HepG2 (cell line): ENCODE measurements around the gene CDHR5. TPM values are rescaled to one million over a fixed set of nuclear protein-coding genes. Genes with fewer than 3 reads are reported as not detected.

Source experiments
- HOXA3 ChIP-seq: sonication (generic); formaldehyde crosslinking; IDR thresholded peaks from 2 replicates; pipeline ENCODE4 v1.5.0; 2020; ENCODE audit warnings: missing genetic modification reagents
- JUNB ChIP-seq: sonication (generic); formaldehyde crosslinking; IDR thresholded peaks from 2 replicates; pipeline ENCODE4 v1.8.0; 2022; ENCODE audit warnings: missing genetic modification reagents, mild to moderate bottlenecking, borderline replicate concordance
- KDM2A ChIP-seq: sonication (generic); formaldehyde crosslinking; IDR thresholded peaks from 2 replicates; pipeline ENCODE4 v1.4.0; 2020; ENCODE audit warnings: low read depth, missing genetic modification reagents, borderline replicate concordance
- MAFK ChIP-seq, 2 experiments: IDR thresholded peaks in 1 of 2; conservative IDR thresholded peaks in 1 of 2; 2 replicates each; pipeline ENCODE4 v1.6.1; 2011; ENCODE audit warnings: improper control_type of control experiment in 2 of 2, low read length in 2 of 2
- MYC ChIP-seq: sonication (generic); formaldehyde crosslinking; IDR thresholded peaks from 2 replicates; pipeline ENCODE4 v1.9.0; 2021; ENCODE audit warnings: missing genetic modification reagents, borderline replicate concordance
- NCOA2 ChIP-seq: sonication (generic); formaldehyde crosslinking; IDR thresholded peaks from 2 replicates; pipeline ENCODE4 v1.8.0; 2022; ENCODE audit warnings: inconsistent platforms
- NFYB ChIP-seq: sonication (generic); formaldehyde crosslinking; IDR thresholded peaks from 2 replicates; pipeline ENCODE4 v1.4.0; 2020; ENCODE audit warnings: missing genetic modification reagents
- SP4 ChIP-seq: sonication (generic); formaldehyde crosslinking; IDR thresholded peaks from 2 replicates; pipeline ENCODE4 v1.8.1; 2023; ENCODE audit warnings: mild to moderate bottlenecking, missing genetic modification reagents
- THAP11 ChIP-seq: IDR thresholded peaks from 2 replicates; pipeline ENCODE4 v1.6.1; 2016; ENCODE audit warnings: missing biosample characterization, missing genetic modification reagents
- ZNF260 ChIP-seq: sonication (generic); formaldehyde crosslinking; IDR thresholded peaks from 2 replicates; pipeline ENCODE4 v1.4.0; 2020; ENCODE audit warnings: missing genetic modification reagents, low read depth, mild to moderate bottlenecking, borderline replicate concordance
- ZNF562 ChIP-seq: sonication (generic); formaldehyde crosslinking; IDR thresholded peaks from 2 replicates; pipeline ENCODE4 v1.8.0; 2022; ENCODE audit warnings: missing genetic modification reagents, borderline replicate concordance
- polyA plus RNA-seq, 8 experiments: library from polyadenylated mRNA; depleted of rRNA in 3 of 8; stranded (reverse) in 7 of 8; unstranded in 1 of 8; fragments of >200 nt; fragmentation: Illumina TruSeq in 4 of 8; extraction: Trizol in 4 of 8; gene quantifications; 2 replicates each; pipeline versions ENCODE4 v1.2.1 to v1.2.3, GENCODE V29; 2011 to 2016; ENCODE audit warnings: low read depth in 4 of 8, missing spikeins in 1 of 8, mixed read lengths in 1 of 8; ENCODE audit not compliant: insufficient read depth in 1 of 8
- total RNA-seq, 5 experiments: library from RNA; depleted of rRNA; stranded (reverse); fragments of >200 nt; fragmentation: Illumina TruSeq; extraction: Trizol; gene quantifications; 2 replicates each; pipeline ENCODE4 v1.2.3, GENCODE V29; 2016; ENCODE audit warnings: low read depth in 1 of 5
- TF ChIP-seq, protein P1 (sequence below): IDR thresholded peaks from 2 replicates; pipeline ENCODE4 v1.6.1; 2016; ENCODE audit warnings: missing biosample characterization, missing genetic modification reagents, low read depth
- TF ChIP-seq, protein P2 (sequence below): fragments of 450-650 bp; IDR thresholded peaks from 2 replicates; pipeline ENCODE4 v1.6.1; 2017
- TF ChIP-seq, protein P3 (sequence below): sonication (generic); formaldehyde crosslinking; IDR thresholded peaks from 2 replicates; pipeline ENCODE4 v1.4.0; 2020; ENCODE audit warnings: mild to moderate bottlenecking, missing genetic modification reagents
- TF ChIP-seq, protein P4 (sequence below): sonication (generic); formaldehyde crosslinking; IDR thresholded peaks from 2 replicates; pipeline ENCODE4 v1.4.0; 2020; ENCODE audit warnings: missing genetic modification reagents
- TF ChIP-seq, protein P5 (sequence below): sonication (generic); formaldehyde crosslinking; IDR thresholded peaks from 2 replicates; pipeline ENCODE4 v1.5.0; 2020; ENCODE audit warnings: mild to moderate bottlenecking, missing genetic modification reagents
- TF ChIP-seq, protein P6 (sequence below): sonication (generic); formaldehyde crosslinking; IDR thresholded peaks from 2 replicates; pipeline ENCODE4 v1.4.0; 2020; ENCODE audit warnings: missing genetic modification reagents

CDHR5 gene
- total and polyA plus RNA-seq, 2 of the 13 experiments (the other 11 are each of a cell fraction or from before 2014, with no cell fraction given): 0.46 to 0.71 TPM

DNA sequence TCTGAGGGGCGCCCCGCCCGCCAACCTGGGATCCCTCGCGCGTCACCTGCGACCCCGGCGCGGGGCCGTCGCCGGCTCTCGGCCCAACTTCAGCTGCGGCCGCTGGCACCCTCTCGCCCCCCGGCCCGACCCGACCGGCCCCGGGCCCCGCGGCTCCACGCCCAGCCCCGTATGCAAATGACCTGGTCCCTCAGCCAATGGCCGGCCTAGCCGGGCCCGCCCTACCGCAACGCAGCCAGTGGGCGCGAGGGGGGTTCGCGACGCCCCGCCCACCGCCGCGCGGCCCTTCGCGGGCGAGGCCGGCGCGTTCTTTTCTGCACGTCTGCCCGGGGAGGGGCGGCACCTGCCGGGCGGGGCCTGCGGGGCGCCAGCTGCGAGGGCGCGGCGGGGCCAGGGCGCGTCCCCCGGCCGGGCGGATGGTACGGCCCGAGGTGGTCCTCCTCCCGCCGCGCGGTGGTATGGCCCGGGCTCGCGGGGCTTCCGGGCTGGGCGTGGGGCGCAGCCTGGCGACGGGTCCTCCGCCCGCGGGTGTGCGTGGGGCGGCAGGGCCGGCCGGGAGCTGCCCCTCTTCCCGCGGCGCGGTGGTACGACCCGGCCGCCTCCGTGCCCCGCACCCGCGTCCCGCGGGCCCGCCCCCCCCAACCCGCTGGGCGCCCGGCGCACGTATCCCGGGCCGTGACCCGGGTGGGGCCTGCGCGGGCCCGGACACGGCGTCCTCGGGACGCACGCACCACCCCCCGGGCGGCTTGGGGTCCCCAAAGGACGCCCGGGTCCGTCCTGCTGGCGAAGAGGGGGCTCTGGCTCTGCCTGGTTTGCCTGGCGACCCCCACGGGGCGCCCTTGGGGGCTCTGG lies 56.2 kb downstream of the CDHR5 start (continued):
- TF ChIP-seq KDM2A (CRISPR knock-in tag) (no peak), MAFK (conservative IDR thresholded peaks at IDR 0.05 in 1 of 2, IDR thresholded peaks at IDR 0.05 in 1 of 2; ENCODE audit: low read length in 2 of 2) (no peak), ZNF562 (CRISPR knock-in tag) (no peak), NFYB (CRISPR knock-in tag) (peak; percentile 80), ZNF260 (CRISPR knock-in tag) (no peak), THAP11 (CRISPR knock-in tag) (peak; percentile 21; the same call in 1 of the 2 replicates), MYC (CRISPR knock-in tag) (peak; percentile 28), JUNB (CRISPR knock-in tag) (no peak), NCOA2 (CRISPR knock-in tag) (no peak), SP4 (peak; percentile 96), HOXA3 (CRISPR knock-in tag) (peak; percentile 80)
- TF ChIP-seq, protein P1, sequence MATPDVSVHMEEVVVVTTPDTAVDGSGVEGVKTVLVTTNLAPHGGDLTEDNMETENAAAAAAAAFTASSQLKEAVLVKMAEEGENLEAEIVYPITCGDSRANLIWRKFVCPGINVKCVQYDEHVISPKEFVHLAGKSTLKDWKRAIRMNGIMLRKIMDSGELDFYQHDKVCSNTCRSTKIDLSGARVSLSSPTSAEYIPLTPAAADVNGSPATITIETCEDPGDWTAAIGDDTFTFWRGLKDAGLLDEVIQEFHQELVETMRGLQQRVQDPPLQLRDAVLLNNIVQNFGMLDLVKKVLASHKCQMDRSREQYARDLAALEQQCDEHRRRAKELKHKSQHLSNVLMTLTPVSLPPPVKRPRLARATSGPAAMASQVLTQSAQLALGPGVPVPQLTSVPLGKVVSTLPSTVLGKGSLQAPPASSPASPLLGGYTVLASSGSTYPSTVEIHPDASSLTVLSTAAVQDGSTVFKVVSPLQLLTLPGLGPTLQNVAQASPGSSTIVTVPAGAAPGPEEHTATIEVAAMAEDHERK (CRISPR knock-in tag): no peak
- TF ChIP-seq, protein P2, sequence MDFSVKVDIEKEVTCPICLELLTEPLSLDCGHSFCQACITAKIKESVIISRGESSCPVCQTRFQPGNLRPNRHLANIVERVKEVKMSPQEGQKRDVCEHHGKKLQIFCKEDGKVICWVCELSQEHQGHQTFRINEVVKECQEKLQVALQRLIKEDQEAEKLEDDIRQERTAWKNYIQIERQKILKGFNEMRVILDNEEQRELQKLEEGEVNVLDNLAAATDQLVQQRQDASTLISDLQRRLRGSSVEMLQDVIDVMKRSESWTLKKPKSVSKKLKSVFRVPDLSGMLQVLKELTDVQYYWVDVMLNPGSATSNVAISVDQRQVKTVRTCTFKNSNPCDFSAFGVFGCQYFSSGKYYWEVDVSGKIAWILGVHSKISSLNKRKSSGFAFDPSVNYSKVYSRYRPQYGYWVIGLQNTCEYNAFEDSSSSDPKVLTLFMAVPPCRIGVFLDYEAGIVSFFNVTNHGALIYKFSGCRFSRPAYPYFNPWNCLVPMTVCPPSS: no peak
- TF ChIP-seq, protein P3, sequence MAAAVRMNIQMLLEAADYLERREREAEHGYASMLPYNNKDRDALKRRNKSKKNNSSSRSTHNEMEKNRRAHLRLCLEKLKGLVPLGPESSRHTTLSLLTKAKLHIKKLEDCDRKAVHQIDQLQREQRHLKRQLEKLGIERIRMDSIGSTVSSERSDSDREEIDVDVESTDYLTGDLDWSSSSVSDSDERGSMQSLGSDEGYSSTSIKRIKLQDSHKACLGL (CRISPR knock-in tag): no peak; the same call in 1 of the 2 replicates
- TF ChIP-seq, protein P4, sequence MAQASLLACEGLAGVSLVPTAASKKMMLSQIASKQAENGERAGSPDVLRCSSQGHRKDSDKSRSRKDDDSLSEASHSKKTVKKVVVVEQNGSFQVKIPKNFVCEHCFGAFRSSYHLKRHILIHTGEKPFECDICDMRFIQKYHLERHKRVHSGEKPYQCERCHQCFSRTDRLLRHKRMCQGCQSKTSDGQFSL (CRISPR knock-in tag): peak; percentile 94
- TF ChIP-seq, protein P5, sequence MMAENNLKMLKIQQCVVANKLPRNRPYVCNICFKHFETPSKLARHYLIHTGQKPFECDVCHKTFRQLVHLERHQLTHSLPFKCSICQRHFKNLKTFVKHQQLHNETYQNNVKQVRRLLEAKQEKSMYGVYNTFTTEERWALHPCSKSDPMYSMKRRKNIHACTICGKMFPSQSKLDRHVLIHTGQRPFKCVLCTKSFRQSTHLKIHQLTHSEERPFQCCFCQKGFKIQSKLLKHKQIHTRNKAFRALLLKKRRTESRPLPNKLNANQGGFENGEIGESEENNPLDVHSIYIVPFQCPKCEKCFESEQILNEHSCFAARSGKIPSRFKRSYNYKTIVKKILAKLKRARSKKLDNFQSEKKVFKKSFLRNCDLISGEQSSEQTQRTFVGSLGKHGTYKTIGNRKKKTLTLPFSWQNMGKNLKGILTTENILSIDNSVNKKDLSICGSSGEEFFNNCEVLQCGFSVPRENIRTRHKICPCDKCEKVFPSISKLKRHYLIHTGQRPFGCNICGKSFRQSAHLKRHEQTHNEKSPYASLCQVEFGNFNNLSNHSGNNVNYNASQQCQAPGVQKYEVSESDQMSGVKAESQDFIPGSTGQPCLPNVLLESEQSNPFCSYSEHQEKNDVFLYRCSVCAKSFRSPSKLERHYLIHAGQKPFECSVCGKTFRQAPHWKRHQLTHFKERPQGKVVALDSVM: 0 out of 2 replicates have a peak, but pooled peaks have one; percentile 4
- TF ChIP-seq, protein P6, sequence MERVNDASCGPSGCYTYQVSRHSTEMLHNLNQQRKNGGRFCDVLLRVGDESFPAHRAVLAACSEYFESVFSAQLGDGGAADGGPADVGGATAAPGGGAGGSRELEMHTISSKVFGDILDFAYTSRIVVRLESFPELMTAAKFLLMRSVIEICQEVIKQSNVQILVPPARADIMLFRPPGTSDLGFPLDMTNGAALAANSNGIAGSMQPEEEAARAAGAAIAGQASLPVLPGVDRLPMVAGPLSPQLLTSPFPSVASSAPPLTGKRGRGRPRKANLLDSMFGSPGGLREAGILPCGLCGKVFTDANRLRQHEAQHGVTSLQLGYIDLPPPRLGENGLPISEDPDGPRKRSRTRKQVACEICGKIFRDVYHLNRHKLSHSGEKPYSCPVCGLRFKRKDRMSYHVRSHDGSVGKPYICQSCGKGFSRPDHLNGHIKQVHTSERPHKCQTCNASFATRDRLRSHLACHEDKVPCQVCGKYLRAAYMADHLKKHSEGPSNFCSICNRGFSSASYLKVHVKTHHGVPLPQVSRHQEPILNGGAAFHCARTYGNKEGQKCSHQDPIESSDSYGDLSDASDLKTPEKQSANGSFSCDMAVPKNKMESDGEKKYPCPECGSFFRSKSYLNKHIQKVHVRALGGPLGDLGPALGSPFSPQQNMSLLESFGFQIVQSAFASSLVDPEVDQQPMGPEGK (CRISPR knock-in tag): peak; percentile 38; the same call in 1 of the 2 replicates
